ENCODE measurements around the gene DYNLT1. TPM values are rescaled to one million over a fixed set of nuclear protein-coding genes. Genes with fewer than 3 reads are reported as not detected.

Gene DYNLT1
- polyA plus RNA-seq, 2 of the 4 experiments (the other 2 are of a cell fraction): 130 to 174 TPM

- ATAC-seq: no peak
- 94% methylated on average over 14 of the region's 15 CpGs for WGBS (ENCODE audit: missing lambda C conversion rate)
- no peak for TF ChIP-seq ZFP36 (IDR thresholded peaks at IDR 0.05; ENCODE audit: borderline replicate concordance, partially characterized antibody)
- TF ChIP-seq EHMT2 (IDR thresholded peaks at IDR 0.05; ENCODE audit: low read depth): no peak
- TF ChIP-seq SREBF2 (IDR thresholded peaks at IDR 0.05): no peak
- TF ChIP-seq EHF (CRISPR knock-in tag; IDR thresholded peaks at IDR 0.05): no peak
- no peak for TF ChIP-seq NPAS2 (CRISPR knock-in tag; IDR thresholded peaks at IDR 0.05; ENCODE audit: borderline replicate concordance)
- no peak for TF ChIP-seq KDM5A (IDR thresholded peaks at IDR 0.05)
- TF ChIP-seq MAZ (IDR thresholded peaks at IDR 0.05; ENCODE audit: borderline replicate concordance, low read depth, low read length): no peak
- TF ChIP-seq FOSL2 (IDR thresholded peaks at IDR 0.05): no peak
- TF ChIP-seq FOSL2 (CRISPR knock-in tag; IDR thresholded peaks at IDR 0.05): no peak
- no peak for TF ChIP-seq KDM1A (IDR thresholded peaks at IDR 0.05; ENCODE audit: low read depth)
- TF ChIP-seq ESRRA (IDR thresholded peaks at IDR 0.05; ENCODE audit: borderline replicate concordance, low read length): no peak
- no peak for TF ChIP-seq ZNF302 (CRISPR knock-in tag; IDR thresholded peaks at IDR 0.05)
- no peak for TF ChIP-seq MAFK (IDR thresholded peaks at IDR 0.05; ENCODE audit: partially characterized antibody)
- no peak for TF ChIP-seq FOSB (CRISPR knock-in tag; IDR thresholded peaks at IDR 0.05)
- no peak for TF ChIP-seq ZSCAN20 (CRISPR knock-in tag; IDR thresholded peaks at IDR 0.05)
- TF ChIP-seq POLR2AphosphoS2 (conservative IDR thresholded peaks at IDR 0.05; ENCODE audit: low read length): no peak
- no peak for TF ChIP-seq MAX (IDR thresholded peaks at IDR 0.05)
- TF ChIP-seq GATA3 (IDR thresholded peaks at IDR 0.05; ENCODE audit: borderline replicate concordance): no peak
- Histone ChIP-seq H3K4me3 (no peak overlapping the region), H3K9me3 (no peaks in the 10 kb centered on the region), H3K27ac (no peak overlapping the region), H3K4me2 (no peak overlapping the region), H3K4me1 (peaks cover 2% of the 10 kb centered on the region; the same call in 2 of the 3 replicates)
- DNase-seq (ENCODE audit: low read depth in 1 of 2, low spot score in 1 of 2): no peak
- CTCF ChIA-PET: no interaction called here
- POLR2A ChIA-PET: no interaction called here
- no peak for FAIRE-seq
These were observed 18.6 kb downstream of the DYNLT1 start for GRCh38 chr6:158625881-158626305.

- TF ChIP-seq CBX2 (IDR thresholded peaks at IDR 0.05; ENCODE audit: borderline replicate concordance, low read depth): no peak
- no peak for TF ChIP-seq HOXB5 (CRISPR knock-in tag; IDR thresholded peaks at IDR 0.05)
- no peak for TF ChIP-seq SMC3 (IDR thresholded peaks at IDR 0.05)
- no peak for TF ChIP-seq KDM5A (IDR thresholded peaks at IDR 0.05)
- no peak overlapping the region for H3K4me3 ChIP-seq
- FAIRE-seq (no peak), DNase-seq (ENCODE audit: low read depth in 1 of 2, low spot score in 1 of 2) (no peak), ATAC-seq (no peak)
- no peaks in the 10 kb centered on the region for H3K9me3 ChIP-seq
- no peaks in the 10 kb centered on the region for H3K4me1 ChIP-seq
- 91% methylated on average over 10 of the region's 25 CpGs for WGBS (ENCODE audit: missing lambda C conversion rate)
- ChIA-PET POLR2A (no interaction called here), CTCF (interaction anchor here (0.8 kb wide), 1 partner anchor 19 kb away, joined by 3 read pairs; no protein-coding TSS in a partner anchor)
- no peak overlapping the region for H3K27ac ChIP-seq
- H3K4me2 ChIP-seq: no peak overlapping the region
These were observed 19.6 kb downstream of the DYNLT1 start for GRCh38 chr6:158624684-158625682.

GRCh38 chr6:158622545-158623190 is 21.9 kb downstream of the DYNLT1 start:
- Histone ChIP-seq H3K27ac (no peak overlapping the region), H3K4me3 (no peak overlapping the region), H3K9me3 (no peaks in the 10 kb centered on the region), H3K4me2 (no peak overlapping the region), H3K4me1 (no peaks in the 10 kb centered on the region)
- ATAC-seq (no peak), DNase-seq (ENCODE audit: low read depth in 1 of 2, low spot score in 1 of 2) (no peak), FAIRE-seq (no peak)
- CTCF ChIA-PET: interaction anchor here (1.2 kb wide), 1 partner anchor 22 kb away, joined by 3 read pairs; the partner anchor contains the start of gene DYNLT1
- 88% methylated on average over 10 of the region's 10 CpGs for WGBS (ENCODE audit: missing lambda C conversion rate)
- POLR2A ChIA-PET: no interaction called here
- TF ChIP-seq ZC3H11A (IDR thresholded peaks at IDR 0.05) (no peak), BHLHE40 (IDR thresholded peaks at IDR 0.05; ENCODE audit: low read depth, low read length) (no peak), MAFK (IDR thresholded peaks at IDR 0.05; ENCODE audit: partially characterized antibody) (no peak), PBX3 (IDR thresholded peaks at IDR 0.05) (no peak), TP53 (CRISPR knock-in tag; IDR thresholded peaks at IDR 0.05) (no peak), SMC3 (IDR thresholded peaks at IDR 0.05) (no peak), HES2 (IDR thresholded peaks at IDR 0.05) (no peak), GATA3 (IDR thresholded peaks at IDR 0.05; ENCODE audit: borderline replicate concordance) (no peak), JUN (IDR thresholded peaks at IDR 0.05) (no peak), FOSL2 (IDR thresholded peaks at IDR 0.05) (no peak), FOSL2 (CRISPR knock-in tag; IDR thresholded peaks at IDR 0.05) (no peak), EHMT2 (IDR thresholded peaks at IDR 0.05; ENCODE audit: low read depth) (no peak), ZSCAN20 (CRISPR knock-in tag; IDR thresholded peaks at IDR 0.05) (no peak), HOXB5 (CRISPR knock-in tag; IDR thresholded peaks at IDR 0.05) (no peak), BCL3 (IDR thresholded peaks at IDR 0.05) (no peak), ATOH8 (CRISPR knock-in tag; IDR thresholded peaks at IDR 0.05; ENCODE audit: low read depth) (no peak), RAD21 (conservative IDR thresholded peaks at IDR 0.05 in 1 of 2, IDR thresholded peaks at IDR 0.05 in 1 of 2) (no peak)

All from A549 (cell line).